Activated T-cell treated with anti-CD3 and anti-CD28 coated beads, Interleukin-2, amount 50 U/mL, for 4 hours (primary cell): Measurements from ENCODE around the gene CLK2. TPM values are rescaled to one million over a fixed set of nuclear protein-coding genes. Genes with fewer than 3 reads are reported as not detected.

Experiments used
- ATAC-seq, 2 donors: fragments of 200-7000 bp; cut with Tn5 transposase; one replicate each; pipeline ENCODE4 v1.10.0; 2021
- DNase-seq: peaks from one replicate; pipeline ENCODE4 v3.0.0-alpha.2; 2020
- H3K27me3 Mint-ChIP-seq: one replicate; pipeline ENCODE4 v1.8.0; 2021; ENCODE audit warnings: low read depth, mixed read lengths
- H3K36me3 Mint-ChIP-seq: one replicate; pipeline ENCODE4 v1.8.0; 2022; ENCODE audit warnings: mixed read lengths; ENCODE audit not compliant: insufficient read depth
- H3K4me1 Mint-ChIP-seq: one replicate; pipeline ENCODE4 v1.8.0; 2021; ENCODE audit warnings: low read depth, mixed read lengths
- H3K4me3 Mint-ChIP-seq: one replicate; pipeline ENCODE4 v1.8.0; 2021; ENCODE audit warnings: mild to moderate bottlenecking, moderate library complexity, mixed read lengths
- H3K9me3 Mint-ChIP-seq: one replicate; pipeline ENCODE4 v1.8.0; 2021; ENCODE audit warnings: mixed read lengths
- total RNA-seq, 3 donors: library from RNA; stranded (reverse); gene quantifications; one replicate each; pipeline ENCODE4 v1.2.1, GENCODE V29; 2021

CLK2 gene
- 10 to 100 TPM; 64.2 to 68.4 (median 66.3) TPM for total RNA-seq

- Mint-ChIP-seq H3K9me3 (no peaks in the 10 kb centered on the region), H3K4me1 (peaks cover 43% of the 10 kb centered on the region), H3K36me3 (peaks cover 23% of the 10 kb centered on the region)
Measured at GRCh38 chr1:155273343-155274245, at the start of gene CLK2. Gene CLK2 (minus strand): TSS chr1:155273504. CDS start chr1:155270977, 2,527 bp downstream.

GRCh38 chr1:155322571-155322952 lies 49.3 kb upstream of the CLK2 start:
- peaks cover 27% of the 10 kb centered on the region for H3K4me1 Mint-ChIP-seq
- DNase-seq, result no peak
- H3K4me3 Mint-ChIP-seq, result peak overlapping the region; percentile 63
- H3K9me3 Mint-ChIP-seq, result no peaks in the 10 kb centered on the region
- no peak for ATAC-seq
- H3K36me3 Mint-ChIP-seq, result peaks cover 4% of the 10 kb centered on the region
- no peaks in the 10 kb centered on the region for H3K27me3 Mint-ChIP-seq

More at GRCh38 chr1:155273343-155274245, at the start of gene CLK2:
- DNase-seq (peak; percentile 96), ATAC-seq (peak; percentile 89 to 91)
- Mint-ChIP-seq H3K4me3 (peak within 1 kb of the TSS; percentile 98), H3K27me3 (no peaks in the 10 kb centered on the region)

- peaks cover 4% of the 10 kb centered on the region for H3K36me3 Mint-ChIP-seq
- DNase-seq, result no peak
- H3K27me3 Mint-ChIP-seq, result no peaks in the 10 kb centered on the region
- ATAC-seq, result no peak
- no peaks in the 10 kb centered on the region for H3K9me3 Mint-ChIP-seq
- peaks cover 27% of the 10 kb centered on the region for H3K4me1 Mint-ChIP-seq
- peak overlapping the region; percentile 63 for H3K4me3 Mint-ChIP-seq
Measured at GRCh38 chr1:155321639-155322503, 48.6 kb upstream of the CLK2 start.

GRCh38 chr1:155320661-155321617 lies 47.6 kb upstream of the CLK2 start, which contains the start of gene RUSC1:
Gene RUSC1 (plus strand): TSS chr1:155320894. CDS start chr1:155321774, 880 bp downstream.
- Mint-ChIP-seq H3K9me3 (no peaks in the 10 kb centered on the region), H3K4me3 (peak within 1 kb of the TSS; percentile 63), H3K27me3 (no peaks in the 10 kb centered on the region), H3K36me3 (peaks cover 4% of the 10 kb centered on the region), H3K4me1 (peaks cover 25% of the 10 kb centered on the region)
- DNase-seq (peak; percentile 70), ATAC-seq (peak; percentile 16 to 29)

- ATAC-seq, result no peak
- Mint-ChIP-seq H3K4me3 (peak overlapping the region; percentile 53), H3K4me1 (peaks cover 23% of the 10 kb centered on the region), H3K36me3 (peaks cover 4% of the 10 kb centered on the region), H3K9me3 (no peaks in the 10 kb centered on the region), H3K27me3 (no peaks in the 10 kb centered on the region)
- no peak for DNase-seq
Measured at GRCh38 chr1:155320252-155320651, 46.9 kb upstream of the CLK2 start.

GRCh38 chr1:155319536-155319935 lies 46.2 kb upstream of the CLK2 start:
- peaks cover 4% of the 10 kb centered on the region for H3K36me3 Mint-ChIP-seq

GRCh38 chr1:155318082-155318481 lies 44.8 kb upstream of the CLK2 start:
- H3K9me3 Mint-ChIP-seq, result no peaks in the 10 kb centered on the region
- ATAC-seq (no peak), DNase-seq (no peak)
- H3K36me3 Mint-ChIP-seq, result peaks cover 9% of the 10 kb centered on the region
- H3K4me1 Mint-ChIP-seq, result peaks cover 23% of the 10 kb centered on the region
- H3K4me3 Mint-ChIP-seq, result no peak overlapping the region
- no peaks in the 10 kb centered on the region for H3K27me3 Mint-ChIP-seq

More at GRCh38 chr1:155319536-155319935, 46.2 kb upstream of the CLK2 start:
- no peak for ATAC-seq
- H3K4me3 Mint-ChIP-seq, result no peak overlapping the region
- DNase-seq, result no peak
- peaks cover 23% of the 10 kb centered on the region for H3K4me1 Mint-ChIP-seq
- no peaks in the 10 kb centered on the region for H3K9me3 Mint-ChIP-seq
- no peaks in the 10 kb centered on the region for H3K27me3 Mint-ChIP-seq

- Mint-ChIP-seq H3K36me3 (peaks cover 14% of the 10 kb centered on the region), H3K9me3 (no peaks in the 10 kb centered on the region), H3K4me1 (peaks cover 20% of the 10 kb centered on the region), H3K27me3 (no peaks in the 10 kb centered on the region), H3K4me3 (no peak overlapping the region)
- DNase-seq, result no peak
- ATAC-seq, result no peak
Measured at GRCh38 chr1:155316922-155317321, 43.6 kb upstream of the CLK2 start.

GRCh38 chr1:155313261-155313660 lies 40.0 kb upstream of the CLK2 start:
- DNase-seq (no peak), ATAC-seq (no peak)
- H3K36me3 Mint-ChIP-seq, result peaks cover 21% of the 10 kb centered on the region
- no peak overlapping the region for H3K4me3 Mint-ChIP-seq
- H3K27me3 Mint-ChIP-seq, result no peaks in the 10 kb centered on the region
- no peaks in the 10 kb centered on the region for H3K9me3 Mint-ChIP-seq
- peaks cover 21% of the 10 kb centered on the region for H3K4me1 Mint-ChIP-seq

GRCh38 chr1:155309423-155310021 lies 36.2 kb upstream of the CLK2 start:
- peaks cover 21% of the 10 kb centered on the region for H3K36me3 Mint-ChIP-seq

GRCh38 chr1:155308493-155309422 lies 35.5 kb upstream of the CLK2 start, which contains the start of gene FDPS:
Gene FDPS (plus strand): TSS chr1:155308866. CDS start chr1:155309790, 924 bp downstream.
- Mint-ChIP-seq H3K9me3 (no peaks in the 10 kb centered on the region), H3K4me3 (peak within 1 kb of the TSS; percentile 97), H3K27me3 (no peaks in the 10 kb centered on the region), H3K36me3 (peaks cover 21% of the 10 kb centered on the region), H3K4me1 (peaks cover 24% of the 10 kb centered on the region)
- DNase-seq, result peak; percentile 95
- ATAC-seq, result peak; percentile 97 to 99

More at GRCh38 chr1:155309423-155310021, 36.2 kb upstream of the CLK2 start:
- Mint-ChIP-seq H3K27me3 (no peaks in the 10 kb centered on the region), H3K4me3 (peak overlapping the region; percentile 97), H3K4me1 (peaks cover 24% of the 10 kb centered on the region), H3K9me3 (no peaks in the 10 kb centered on the region)
- ATAC-seq, result no peak
- no peak for DNase-seq

GRCh38 chr1:155307247-155307740 lies 34.0 kb upstream of the CLK2 start:
- H3K36me3 Mint-ChIP-seq, result peaks cover 15% of the 10 kb centered on the region
- H3K9me3 Mint-ChIP-seq, result no peaks in the 10 kb centered on the region
- ATAC-seq (no peak), DNase-seq (no peak)
- peaks cover 22% of the 10 kb centered on the region for H3K4me1 Mint-ChIP-seq
- H3K4me3 Mint-ChIP-seq, result peak overlapping the region; percentile 11
- no peaks in the 10 kb centered on the region for H3K27me3 Mint-ChIP-seq
